Immature natural killer cell (primary cell): ENCODE results near the gene KAT14. TPM values are rescaled to one million over a fixed set of nuclear protein-coding genes. Genes with fewer than 3 reads are reported as not detected.
"Not testable (repeated sequence)": the region's sequence is repeated elsewhere in the genome, so short reads cannot be mapped to it uniquely, and the experiment has no call there.

Experiments used
- DNase-seq, 3 donors: peaks; one replicate each; pipeline ENCODE4 v3.0.0; 2022; ENCODE audit warnings: mixed read lengths in 1 of 3
- H3K27ac Mint-ChIP-seq, 6 donors: one replicate each; pipeline ENCODE4 v1.8.0; 2020; ENCODE audit warnings: mixed read lengths in 6 of 6, mild to moderate bottlenecking in 5 of 6, inconsistent platforms in 4 of 6, moderate library complexity in 3 of 6
- H3K27me3 Mint-ChIP-seq, 3 donors: one replicate each; pipeline ENCODE4 v1.8.0; 2020 to 2021; ENCODE audit warnings: low read depth in 3 of 3, mild to moderate bottlenecking in 3 of 3, mixed read lengths in 3 of 3, moderate library complexity in 3 of 3, inconsistent platforms in 1 of 3
- H3K36me3 Mint-ChIP-seq, 3 donors: one replicate each; pipeline ENCODE4 v1.8.0; 2020; ENCODE audit warnings: mixed read lengths in 3 of 3, inconsistent platforms in 2 of 3, mild to moderate bottlenecking in 2 of 3
- H3K4me1 Mint-ChIP-seq, 2 donors: one replicate each; pipeline ENCODE4 v1.8.0; 2020; ENCODE audit warnings: inconsistent platforms in 2 of 2, mild to moderate bottlenecking in 2 of 2, mixed read lengths in 2 of 2, moderate library complexity in 1 of 2
- H3K4me3 Mint-ChIP-seq, 5 donors: one replicate each; pipeline ENCODE4 v1.8.0; 2020; ENCODE audit warnings: mild to moderate bottlenecking in 5 of 5, mixed read lengths in 5 of 5, inconsistent platforms in 3 of 5, moderate library complexity in 3 of 5
- H3K9me3 Mint-ChIP-seq, 6 donors: one replicate each; pipeline ENCODE4 v1.8.0; 2020; ENCODE audit warnings: mild to moderate bottlenecking in 6 of 6, mixed read lengths in 6 of 6, inconsistent platforms in 4 of 6, moderate library complexity in 3 of 6
- polyA plus RNA-seq, 3 donors: library from polyadenylated mRNA; unstranded; fragments of 300-500 nt; fragmentation: Illumina TruSeq; gene quantifications; one replicate each; pipeline ENCODE4 v1.2.3, GENCODE V29; 2021

Gene KAT14
- polyA plus RNA-seq, 3 donors from 2014 or later = 7.0 to 20.6 (median 10.5) TPM

GRCh38 chr20:18203700-18204099 is 66.0 kb downstream of the KAT14 start:
- not testable (repeated sequence) for H3K4me3 Mint-ChIP-seq, H3K27me3 Mint-ChIP-seq, DNase-seq, H3K27ac Mint-ChIP-seq, H3K4me1 Mint-ChIP-seq, H3K9me3 Mint-ChIP-seq
- H3K36me3 Mint-ChIP-seq = peaks cover 4 to 13% (median 11%) of the 10 kb centered on the region in 3 donors

GRCh38 chr20:18213002-18213401 is 75.3 kb downstream of the KAT14 start:
- Mint-ChIP-seq H3K9me3 (no peaks in the 10 kb centered on the region), H3K36me3 (no peaks in the 10 kb centered on the region), H3K4me3 (no peak overlapping the region), H3K4me1 (no peaks in the 10 kb centered on the region), H3K27me3 (peaks cover 0 to 3% (median 0%) of the 10 kb centered on the region in 3 donors), H3K27ac (no peak overlapping the region)
- DNase-seq = no peak

- DNase-seq = no peak
- H3K9me3 Mint-ChIP-seq = no peaks in the 10 kb centered on the region
- H3K4me3 Mint-ChIP-seq = no peak overlapping the region
- no peaks in the 10 kb centered on the region for H3K36me3 Mint-ChIP-seq
- H3K27me3 Mint-ChIP-seq = peaks cover 0 to 3% (median 0%) of the 10 kb centered on the region in 3 donors
- H3K27ac Mint-ChIP-seq = no peak overlapping the region
- no peaks in the 10 kb centered on the region for H3K4me1 Mint-ChIP-seq
These were observed 77.9 kb downstream of the KAT14 start for GRCh38 chr20:18215566-18215965.

- DNase-seq = no peak
- H3K27me3 Mint-ChIP-seq = peaks cover 3 to 4% (median 4%) of the 10 kb centered on the region in 3 donors
- H3K36me3 Mint-ChIP-seq = no peaks in the 10 kb centered on the region
- H3K9me3 Mint-ChIP-seq = no peaks in the 10 kb centered on the region
- no peak overlapping the region for H3K4me3 Mint-ChIP-seq
- no peaks in the 10 kb centered on the region for H3K4me1 Mint-ChIP-seq
- no peak overlapping the region for H3K27ac Mint-ChIP-seq
These were observed 80.6 kb downstream of the KAT14 start for GRCh38 chr20:18218280-18218679.

GRCh38 chr20:18223409-18223808 is 85.7 kb downstream of the KAT14 start:
- peaks cover 2 to 11% (median 5%) of the 10 kb centered on the region in 3 donors for H3K27me3 Mint-ChIP-seq
- no peaks in the 10 kb centered on the region for H3K4me1 Mint-ChIP-seq
- no peak overlapping the region for H3K27ac Mint-ChIP-seq
- no peaks in the 10 kb centered on the region for H3K36me3 Mint-ChIP-seq
- no peak for DNase-seq
- no peak overlapping the region for H3K4me3 Mint-ChIP-seq
- no peaks in the 10 kb centered on the region for H3K9me3 Mint-ChIP-seq

- no peaks in the 10 kb centered on the region for H3K9me3 Mint-ChIP-seq
- no peak for DNase-seq
- H3K4me1 Mint-ChIP-seq = no peaks in the 10 kb centered on the region
- peaks cover 2 to 11% (median 5%) of the 10 kb centered on the region in 3 donors for H3K27me3 Mint-ChIP-seq
- no peaks in the 10 kb centered on the region for H3K36me3 Mint-ChIP-seq
- H3K27ac Mint-ChIP-seq = no peak overlapping the region
- H3K4me3 Mint-ChIP-seq = no peak overlapping the region
These were observed 87.4 kb downstream of the KAT14 start for GRCh38 chr20:18224968-18225568.

- H3K4me3 Mint-ChIP-seq = no peak overlapping the region
- no peak overlapping the region for H3K27ac Mint-ChIP-seq
- peaks cover 2 to 11% (median 5%) of the 10 kb centered on the region in 3 donors for H3K27me3 Mint-ChIP-seq
These were observed 88.0 kb downstream of the KAT14 start for GRCh38 chr20:18225632-18226031.

GRCh38 chr20:18226741-18227140 is 89.1 kb downstream of the KAT14 start:
- not testable (repeated sequence) for H3K27me3 Mint-ChIP-seq, H3K4me1 Mint-ChIP-seq, H3K4me3 Mint-ChIP-seq, DNase-seq, H3K27ac Mint-ChIP-seq, H3K36me3 Mint-ChIP-seq, H3K9me3 Mint-ChIP-seq

More at GRCh38 chr20:18225632-18226031, 88.0 kb downstream of the KAT14 start:
- DNase-seq = no peak
- H3K4me1 Mint-ChIP-seq = no peaks in the 10 kb centered on the region
- H3K9me3 Mint-ChIP-seq = no peaks in the 10 kb centered on the region
- H3K36me3 Mint-ChIP-seq = no peaks in the 10 kb centered on the region

GRCh38 chr20:18233408-18233943 is 95.8 kb downstream of the KAT14 start:
- no peaks in the 10 kb centered on the region for H3K9me3 Mint-ChIP-seq
- peaks cover 0 to 6% (median 0%) of the 10 kb centered on the region in 3 donors for H3K27me3 Mint-ChIP-seq
- DNase-seq = no peak
- no peaks in the 10 kb centered on the region for H3K4me1 Mint-ChIP-seq
- H3K36me3 Mint-ChIP-seq = no peaks in the 10 kb centered on the region
- no peak overlapping the region for H3K4me3 Mint-ChIP-seq
- H3K27ac Mint-ChIP-seq = no peak overlapping the region

Other genes with a start within 250 kb of the KAT14 start
- gene SNX5, start 169.1 kb upstream of the KAT14 start, polyA plus RNA-seq = 100 to 1,000 TPM in 1 of 3 donors, 10 to 100 TPM in 2; 63.2 to 103 (median 70.6) TPM
- gene MGME1, start 168.8 kb upstream of the KAT14 start, polyA plus RNA-seq = 10 to 100 TPM in 2 of 3 donors, 1 to 10 TPM in 1; 2.9 to 19.9 (median 19.2) TPM
- gene OVOL2, start 79.9 kb upstream of the KAT14 start, polyA plus RNA-seq = not detected
- gene PET117, start within 50 bp of the KAT14 start, polyA plus RNA-seq = 10 to 100 TPM; 22.8 to 42.4 (median 24.9) TPM
- gene ZNF133, start 150.7 kb downstream of the KAT14 start, polyA plus RNA-seq = 1 to 10 TPM; 3.2 to 6.5 (median 5.4) TPM